ENCODE data around the gene SIRT3. TPM values are rescaled to one million over a fixed set of nuclear protein-coding genes. Genes with fewer than 3 reads are reported as not detected.

Gene SIRT3
- total RNA-seq, 1 experiment from 2014 or later = 13.9 TPM

DNA sequence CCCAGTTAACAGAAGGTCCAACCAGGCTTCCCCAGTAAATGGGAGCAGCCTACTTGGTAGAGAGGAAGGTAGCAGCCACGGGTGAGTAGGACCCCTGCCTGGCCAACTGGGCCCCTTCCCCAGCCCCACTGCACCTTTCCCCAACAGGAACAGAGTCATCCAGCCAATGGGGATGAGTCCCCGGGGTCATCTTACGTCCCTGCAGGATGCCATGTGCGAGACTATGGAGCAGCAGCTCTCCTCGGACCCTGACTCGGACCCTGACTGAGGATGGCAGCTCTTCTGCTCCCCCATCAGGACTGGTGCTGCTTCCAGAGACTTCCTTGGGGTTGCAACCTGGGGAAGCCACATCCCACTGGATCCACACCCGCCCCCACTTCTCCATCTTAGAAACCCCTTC lies 22.1 kb downstream of the SIRT3 start:
- Mint-ChIP-seq H3K27me3 (ENCODE audit: low read depth) (no peaks in the 10 kb centered on the region), H3K4me1 (peaks cover 0 to 6% of the 10 kb centered on the region in 2 experiments; a peak in 3 of 4 replicates), H3K27ac (no peak overlapping the region), H3K9me3 (no peaks in the 10 kb centered on the region), H3K4me3 (no peak overlapping the region), H3K36me3 (ENCODE audit: insufficient read depth in 1 of 3, low read depth in 3 of 3) (peaks cover 28 to 73% (median 63%) of the 10 kb centered on the region in 3 experiments)
- no peak overlapping the region for H3K14ac ChIP-seq (ENCODE audit: insufficient read depth, low read length)
- H2AK5ac ChIP-seq (ENCODE audit: insufficient read length, low read length) = no peak overlapping the region
- H2BK5ac ChIP-seq (ENCODE audit: insufficient read length, low read length) = no peak overlapping the region
- no peak overlapping the region for H2BK15ac ChIP-seq (ENCODE audit: low read depth, low read length)
- no peak overlapping the region for H3T11ph ChIP-seq (ENCODE audit: low read length)
- no peaks in the 10 kb centered on the region; the same call in 1 of the 2 replicates for H3K79me2 ChIP-seq (ENCODE audit: insufficient read depth, low read length)
- no peak for DNase-seq
- H4K8ac ChIP-seq (replicated peaks; ENCODE audit: insufficient read length, low read depth, low read length) = no peak overlapping the region
- H3K56ac ChIP-seq (ENCODE audit: insufficient read length, low read depth, low read length) = no peak overlapping the region
- no peak overlapping the region for H4K5ac ChIP-seq (ENCODE audit: insufficient read length, low read depth, low read length)
- no peak overlapping the region for H3K9ac ChIP-seq (ENCODE audit: extremely low read depth, insufficient read length, low read length)
- WGBS (ENCODE audit: extremely low coverage, insufficient read length, low lambda C conversion rate) = no CpG with 5 or more reads among the region's 7 CpGs
- H3K27me3 ChIP-seq (ENCODE audit: insufficient read depth, low read length) = no peaks in the 10 kb centered on the region
- H2BK120ac ChIP-seq (ENCODE audit: low read depth, low read length, poor library complexity, severe bottlenecking) = no peak overlapping the region
- no peak overlapping the region for H2AFZ ChIP-seq (ENCODE audit: low read length)
- H3K4me1 ChIP-seq (ENCODE audit: insufficient read depth, low read length) = no peaks in the 10 kb centered on the region
- peaks cover 3% of the 10 kb centered on the region for H3K23me2 ChIP-seq (ENCODE audit: insufficient read length, low read depth, low read length, poor library complexity, severe bottlenecking)
- no peak overlapping the region for H3K27ac ChIP-seq (ENCODE audit: insufficient read length, low read depth, low read length)
- H3K18ac ChIP-seq (ENCODE audit: insufficient read length, low read depth, low read length) = no peak overlapping the region
- no peak overlapping the region for H3K4me2 ChIP-seq (ENCODE audit: insufficient read depth, insufficient read length, low read length)
- no peak overlapping the region for H2BK20ac ChIP-seq (ENCODE audit: low read depth, low read length, poor library complexity, severe bottlenecking)
- no peaks in the 10 kb centered on the region for H4K20me1 ChIP-seq (ENCODE audit: control insufficient read depth, insufficient read depth, insufficient read length)
- H2BK12ac ChIP-seq (ENCODE audit: insufficient read length, low read depth, low read length) = no peak overlapping the region
- no peaks in the 10 kb centered on the region for H3K9me3 ChIP-seq (ENCODE audit: control insufficient read depth, low read depth, low read length)
- H3K4ac ChIP-seq (ENCODE audit: low read depth, low read length) = no peak overlapping the region
- H3K79me1 ChIP-seq (ENCODE audit: insufficient read depth, low read depth, low read length, poor library complexity, severe bottlenecking) = no peaks in the 10 kb centered on the region
- H3K23ac ChIP-seq (ENCODE audit: insufficient read length, low read depth, low read length) = no peak overlapping the region
- H4K91ac ChIP-seq (ENCODE audit: insufficient read length, low read depth, low read length) = no peak overlapping the region
- TF ChIP-seq, protein P1, sequence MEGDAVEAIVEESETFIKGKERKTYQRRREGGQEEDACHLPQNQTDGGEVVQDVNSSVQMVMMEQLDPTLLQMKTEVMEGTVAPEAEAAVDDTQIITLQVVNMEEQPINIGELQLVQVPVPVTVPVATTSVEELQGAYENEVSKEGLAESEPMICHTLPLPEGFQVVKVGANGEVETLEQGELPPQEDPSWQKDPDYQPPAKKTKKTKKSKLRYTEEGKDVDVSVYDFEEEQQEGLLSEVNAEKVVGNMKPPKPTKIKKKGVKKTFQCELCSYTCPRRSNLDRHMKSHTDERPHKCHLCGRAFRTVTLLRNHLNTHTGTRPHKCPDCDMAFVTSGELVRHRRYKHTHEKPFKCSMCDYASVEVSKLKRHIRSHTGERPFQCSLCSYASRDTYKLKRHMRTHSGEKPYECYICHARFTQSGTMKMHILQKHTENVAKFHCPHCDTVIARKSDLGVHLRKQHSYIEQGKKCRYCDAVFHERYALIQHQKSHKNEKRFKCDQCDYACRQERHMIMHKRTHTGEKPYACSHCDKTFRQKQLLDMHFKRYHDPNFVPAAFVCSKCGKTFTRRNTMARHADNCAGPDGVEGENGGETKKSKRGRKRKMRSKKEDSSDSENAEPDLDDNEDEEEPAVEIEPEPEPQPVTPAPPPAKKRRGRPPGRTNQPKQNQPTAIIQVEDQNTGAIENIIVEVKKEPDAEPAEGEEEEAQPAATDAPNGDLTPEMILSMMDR (conservative IDR thresholded peaks at IDR 0.05) = no peak

Data from H9 (cell line).